Middle frontal gyrus (tissue), 1 donor: ENCODE results near the gene CSTA.

Experiments
- DNase-seq: peaks from one replicate; pipeline ENCODE4 v3.0.0-alpha.2; 2015; ENCODE audit warnings: low spot score; ENCODE audit errors: extremely low spot score

Gene CSTA

DNA sequence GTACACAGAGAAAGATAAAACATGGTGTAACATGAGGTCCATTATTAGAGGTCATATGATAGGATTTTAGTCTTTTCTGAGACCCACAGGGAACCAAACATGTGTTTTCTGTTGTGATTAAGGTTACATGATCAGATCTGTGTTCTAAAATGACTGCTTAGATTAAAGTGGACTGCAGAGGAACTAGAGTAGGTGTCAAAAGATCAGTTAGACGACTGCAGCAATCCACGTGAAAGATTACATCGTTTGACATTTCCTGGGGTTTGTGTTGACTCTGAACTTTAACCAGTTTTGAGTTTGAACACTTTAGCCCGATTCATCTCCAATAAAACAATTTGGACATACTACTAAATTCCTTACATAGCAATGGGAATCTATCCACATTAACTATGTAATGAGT lies 52.9 kb downstream of the CSTA start:
- no peak for DNase-seq

- peak; percentile 69 for DNase-seq
These were observed 58.0 kb downstream of the CSTA start, which contains the start of gene MIX23 for GRCh38 chr3:122382888-122383666. Gene MIX23 (minus strand): TSS chr3:122383231. CDS start chr3:122383224, 7 bp downstream.

DNA sequence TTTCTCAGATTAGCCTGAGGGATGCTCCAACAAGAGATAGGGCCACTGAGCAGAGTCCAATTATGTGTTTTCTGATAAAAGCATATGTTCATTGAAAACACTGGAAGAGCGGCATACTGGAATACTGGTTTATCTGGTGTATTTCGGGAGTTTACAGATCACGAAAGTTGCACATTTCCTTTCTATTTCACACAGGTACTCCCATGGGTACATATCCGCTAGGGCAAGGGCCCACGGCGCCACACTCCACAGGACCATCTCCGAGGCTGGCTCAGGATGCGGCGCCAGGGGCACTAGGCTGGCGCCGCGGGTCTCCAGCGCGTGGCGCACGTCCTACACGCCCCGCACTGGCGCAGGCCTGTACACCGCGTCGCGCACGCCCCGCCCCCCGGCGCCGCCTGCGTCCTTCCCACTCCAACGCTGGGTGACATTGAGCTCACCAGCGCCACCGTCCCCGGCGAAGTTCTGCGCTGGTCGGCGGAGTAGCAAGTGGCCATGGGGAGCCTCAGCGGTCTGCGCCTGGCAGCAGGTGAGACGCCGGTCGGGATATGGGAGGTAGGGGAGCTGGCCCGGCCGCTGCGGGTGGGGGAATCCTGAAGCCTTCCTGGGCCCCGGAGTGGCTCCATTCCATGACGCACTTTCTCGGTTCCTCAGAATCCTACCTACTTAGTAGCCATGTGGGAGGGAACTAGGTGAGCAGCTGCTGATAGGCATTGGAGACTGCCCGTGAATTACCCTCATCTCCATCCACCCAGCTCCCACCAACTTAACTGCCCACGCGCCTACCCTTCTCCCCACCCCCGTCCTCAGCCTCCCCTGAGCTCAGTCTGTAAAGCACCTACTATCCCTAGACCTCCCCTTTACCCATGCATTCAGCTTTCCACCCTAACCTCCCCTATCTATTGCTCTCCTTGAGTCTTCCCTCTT lies 59.0 kb downstream of the CSTA start, which contains the start of gene FAM162A:
Gene FAM162A (plus strand): TSS at position 412 of the 927 bp plus-strand sequence. CDS start 84 bp downstream, at position 496.
- DNase-seq: peak; percentile 88

- DNase-seq: no peak
These were observed 62.7 kb downstream of the CSTA start for GRCh38 chr3:122387709-122388108.

GRCh38 chr3:122389197-122389596 lies 64.1 kb downstream of the CSTA start:
- no peak for DNase-seq

GRCh38 chr3:122389892-122390291 lies 64.8 kb downstream of the CSTA start:
- no peak for DNase-seq

DNA sequence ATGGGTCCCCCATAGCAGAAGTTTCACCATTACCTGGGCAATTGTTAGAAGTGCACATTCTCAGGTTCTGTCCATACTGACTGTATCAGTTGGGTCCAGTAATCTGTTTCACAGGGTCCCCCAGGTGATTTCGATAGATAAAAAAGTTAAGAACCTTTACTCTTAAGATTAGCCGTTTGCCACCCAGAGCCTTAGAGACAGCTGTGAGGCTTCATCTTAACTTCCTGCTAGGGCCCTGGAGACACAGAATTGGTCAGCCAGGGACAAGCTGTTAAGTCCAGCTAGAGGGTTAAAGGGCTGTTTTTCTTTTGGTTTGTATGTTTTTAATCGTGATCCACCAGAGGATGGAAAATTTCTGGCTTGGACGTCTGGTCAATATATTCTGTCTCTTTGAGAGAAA lies 65.6 kb downstream of the CSTA start:
- no peak for DNase-seq
